ENCODE data around the gene SPEF1. TPM values are rescaled to one million over a fixed set of nuclear protein-coding genes. Genes with fewer than 3 reads are reported as not detected.

SPEF1 gene
- total and polyA plus RNA-seq, 2 of the 13 experiments (the other 11 are each of a cell fraction or from before 2014, with no cell fraction given) = 0.11 to 0.27 TPM

DNA sequence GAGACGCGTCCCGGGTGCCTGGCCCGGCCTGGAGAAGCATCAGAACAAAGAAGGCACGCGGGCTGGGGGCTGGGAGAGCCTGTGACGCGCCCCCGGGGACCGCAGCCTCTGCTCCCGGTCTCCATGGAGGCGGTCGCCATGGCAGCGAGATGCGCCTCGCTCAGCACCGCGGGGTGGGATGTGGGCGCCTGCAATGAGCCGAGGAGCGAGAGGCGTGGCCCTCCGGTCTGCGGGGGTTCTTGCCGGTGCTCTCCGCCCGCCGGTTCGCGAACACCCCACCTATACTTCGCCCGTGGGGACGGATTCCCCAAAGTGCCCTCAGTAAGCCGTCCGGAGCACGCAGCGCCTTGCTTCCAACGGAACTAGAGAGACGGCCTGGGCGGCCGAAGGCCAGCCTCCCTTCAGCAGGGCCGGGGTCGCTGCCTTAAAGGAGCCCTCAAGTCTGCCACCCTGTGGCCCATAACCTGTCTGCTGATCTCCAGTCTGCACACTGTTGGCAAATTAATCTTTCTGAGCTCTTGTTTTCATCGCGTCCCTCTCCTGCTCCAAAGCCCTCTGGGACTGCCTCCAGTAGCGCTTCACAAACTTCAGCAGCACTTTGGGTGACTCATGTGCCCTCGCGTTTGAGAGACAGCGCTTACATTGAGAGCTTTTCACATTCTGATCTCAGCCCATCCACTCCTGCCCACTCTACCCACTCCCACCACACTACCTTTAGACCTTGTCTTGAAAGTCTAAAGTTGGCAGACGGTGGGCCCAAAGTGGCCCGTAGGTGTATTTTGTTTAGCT, 12.7 kb downstream of the SPEF1 start (continued):
- TF ChIP-seq, protein P1, sequence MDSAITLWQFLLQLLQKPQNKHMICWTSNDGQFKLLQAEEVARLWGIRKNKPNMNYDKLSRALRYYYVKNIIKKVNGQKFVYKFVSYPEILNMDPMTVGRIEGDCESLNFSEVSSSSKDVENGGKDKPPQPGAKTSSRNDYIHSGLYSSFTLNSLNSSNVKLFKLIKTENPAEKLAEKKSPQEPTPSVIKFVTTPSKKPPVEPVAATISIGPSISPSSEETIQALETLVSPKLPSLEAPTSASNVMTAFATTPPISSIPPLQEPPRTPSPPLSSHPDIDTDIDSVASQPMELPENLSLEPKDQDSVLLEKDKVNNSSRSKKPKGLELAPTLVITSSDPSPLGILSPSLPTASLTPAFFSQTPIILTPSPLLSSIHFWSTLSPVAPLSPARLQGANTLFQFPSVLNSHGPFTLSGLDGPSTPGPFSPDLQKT (CRISPR knock-in tag; IDR thresholded peaks at IDR 0.05; ENCODE audit: borderline replicate concordance) = no peak
- TF ChIP-seq HDAC1 (CRISPR knock-in tag; IDR thresholded peaks at IDR 0.05) = peak; percentile 66
- no peak for TF ChIP-seq THAP8 (CRISPR knock-in tag; IDR thresholded peaks at IDR 0.05; ENCODE audit: borderline replicate concordance)
- no peak for TF ChIP-seq PCBP2 (optimal IDR thresholded peaks at IDR 0.05; ENCODE audit: low read depth, low read length, poor library complexity, severe bottlenecking)
- TF ChIP-seq, protein P2, sequence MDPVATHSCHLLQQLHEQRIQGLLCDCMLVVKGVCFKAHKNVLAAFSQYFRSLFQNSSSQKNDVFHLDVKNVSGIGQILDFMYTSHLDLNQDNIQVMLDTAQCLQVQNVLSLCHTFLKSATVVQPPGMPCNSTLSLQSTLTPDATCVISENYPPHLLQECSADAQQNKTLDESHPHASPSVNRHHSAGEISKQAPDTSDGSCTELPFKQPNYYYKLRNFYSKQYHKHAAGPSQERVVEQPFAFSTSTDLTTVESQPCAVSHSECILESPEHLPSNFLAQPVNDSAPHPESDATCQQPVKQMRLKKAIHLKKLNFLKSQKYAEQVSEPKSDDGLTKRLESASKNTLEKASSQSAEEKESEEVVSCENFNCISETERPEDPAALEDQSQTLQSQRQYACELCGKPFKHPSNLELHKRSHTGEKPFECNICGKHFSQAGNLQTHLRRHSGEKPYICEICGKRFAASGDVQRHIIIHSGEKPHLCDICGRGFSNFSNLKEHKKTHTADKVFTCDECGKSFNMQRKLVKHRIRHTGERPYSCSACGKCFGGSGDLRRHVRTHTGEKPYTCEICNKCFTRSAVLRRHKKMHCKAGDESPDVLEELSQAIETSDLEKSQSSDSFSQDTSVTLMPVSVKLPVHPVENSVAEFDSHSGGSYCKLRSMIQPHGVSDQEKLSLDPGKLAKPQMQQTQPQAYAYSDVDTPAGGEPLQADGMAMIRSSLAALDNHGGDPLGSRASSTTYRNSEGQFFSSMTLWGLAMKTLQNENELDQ (CRISPR knock-in tag; IDR thresholded peaks at IDR 0.05; ENCODE audit: borderline replicate concordance) = peak; percentile 16; the same call in 1 of the 2 replicates
- TF ChIP-seq IRF9 (CRISPR knock-in tag; IDR thresholded peaks at IDR 0.05; ENCODE audit: borderline replicate concordance) = peak; percentile 51; the same call in 1 of the 2 replicates
- TF ChIP-seq, protein P3, sequence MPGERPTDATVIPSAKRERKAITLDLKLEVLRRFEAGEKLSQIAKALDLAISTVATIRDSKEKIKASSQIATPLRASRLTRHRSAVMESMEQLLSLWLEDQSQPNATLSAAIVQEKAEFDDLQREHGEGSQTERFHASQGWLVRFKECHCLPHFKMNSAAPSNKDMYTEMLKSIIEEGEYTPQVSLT (CRISPR knock-in tag; IDR thresholded peaks at IDR 0.05; ENCODE audit: borderline replicate concordance, low read depth) = no peak
- TF ChIP-seq SAFB2 (CRISPR knock-in tag; IDR thresholded peaks at IDR 0.05; ENCODE audit: borderline replicate concordance, low read depth) = no peak; the same call in 1 of the 2 replicates
- no peak for TF ChIP-seq MTF1 (CRISPR knock-in tag; IDR thresholded peaks at IDR 0.05)
- 0 out of 2 replicates have a peak, but pooled peaks have one; percentile 42 for TF ChIP-seq CCDC6 (CRISPR knock-in tag; IDR thresholded peaks at IDR 0.05)
- no peak; the same call in 1 of the 2 replicates for TF ChIP-seq ZBTB37 (CRISPR knock-in tag; IDR thresholded peaks at IDR 0.05)
